Measurements from ENCODE around the gene HSFX3.
"Not testable (repeated sequence)": the region's sequence is repeated elsewhere in the genome, so short reads cannot be mapped to it uniquely, and the experiment has no call there.

Gene HSFX3

GRCh38 chrX:149541521-149542047, 8.1 kb downstream of the HSFX3 start:
- DNase-seq, result no peak

GRCh38 chrX:149540621-149541520, 8.9 kb downstream of the HSFX3 start, which contains the start of gene EOLA1:
EOLA1 (plus strand) TSS chrX:149541012; CDS start chrX:149545631, 4,619 bp downstream.
- DNase-seq, result peak; percentile 91

- DNase-seq, result no peak
Observed at GRCh38 chrX:149540131-149540620, 9.5 kb downstream of the HSFX3 start.

DNA sequence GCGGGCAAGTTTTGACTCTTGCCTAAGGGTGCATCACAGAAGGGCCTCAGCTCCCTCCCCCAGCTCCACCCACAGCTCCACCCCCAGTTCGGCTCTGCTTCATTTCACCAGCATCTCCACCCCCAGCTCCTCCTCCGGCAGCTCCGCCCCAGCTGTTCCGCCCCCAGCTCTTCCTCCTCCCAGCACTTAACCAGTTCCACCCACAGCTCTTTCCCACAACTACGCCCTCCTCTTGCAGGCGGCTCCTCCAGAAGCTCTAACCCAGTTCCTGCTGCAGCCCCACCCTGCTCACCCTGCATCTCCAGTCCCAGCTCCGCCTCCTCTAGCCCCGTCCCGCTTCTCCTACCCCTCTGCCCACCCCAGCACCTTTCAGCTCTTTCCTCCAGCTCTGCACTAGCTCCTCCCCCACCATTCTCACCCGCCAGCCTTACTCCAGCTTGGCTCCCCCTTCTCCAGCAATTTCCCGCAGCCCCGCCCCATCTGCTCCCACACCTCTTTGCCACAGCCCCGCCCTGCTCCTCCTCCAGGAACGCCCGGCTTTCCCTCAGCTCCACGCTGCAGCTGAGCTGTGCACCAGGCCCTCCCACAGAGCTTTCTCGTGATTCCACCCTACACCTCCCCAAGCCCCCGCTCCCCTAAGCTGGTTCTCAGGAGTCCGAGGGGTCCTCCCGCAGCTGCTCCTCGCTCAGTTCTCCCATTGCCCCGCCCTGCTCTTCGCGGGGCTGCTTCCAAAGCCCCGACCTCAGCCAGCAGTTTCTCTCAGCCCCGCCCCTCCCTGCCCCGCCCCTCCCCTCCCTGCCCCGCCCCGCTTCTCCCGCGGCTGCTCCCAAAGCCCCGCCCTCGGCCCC, 10.2 kb downstream of the HSFX3 start:
- DNase-seq, result peak; percentile 92

DNA sequence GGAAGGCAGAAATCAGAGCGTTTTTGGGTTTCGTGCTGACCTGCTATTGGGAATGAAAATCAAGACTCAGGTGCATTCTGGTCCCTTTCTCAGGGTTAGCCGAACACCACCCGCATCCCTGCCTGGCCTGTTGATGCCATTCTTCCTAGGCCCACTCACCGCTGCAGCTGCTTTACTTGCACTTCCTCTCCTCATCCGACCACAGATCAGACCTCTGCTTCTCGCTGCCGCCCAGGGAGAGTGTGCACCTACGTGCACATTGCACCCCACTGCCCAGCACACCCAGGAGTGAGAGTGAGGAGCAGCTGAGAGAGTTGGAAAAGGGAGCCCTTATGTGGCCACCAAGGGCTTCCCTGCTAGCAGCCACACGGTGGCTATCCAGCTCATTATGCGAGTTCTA, 12.2 kb downstream of the HSFX3 start:
- DNase-seq, result not testable (repeated sequence)

DNA sequence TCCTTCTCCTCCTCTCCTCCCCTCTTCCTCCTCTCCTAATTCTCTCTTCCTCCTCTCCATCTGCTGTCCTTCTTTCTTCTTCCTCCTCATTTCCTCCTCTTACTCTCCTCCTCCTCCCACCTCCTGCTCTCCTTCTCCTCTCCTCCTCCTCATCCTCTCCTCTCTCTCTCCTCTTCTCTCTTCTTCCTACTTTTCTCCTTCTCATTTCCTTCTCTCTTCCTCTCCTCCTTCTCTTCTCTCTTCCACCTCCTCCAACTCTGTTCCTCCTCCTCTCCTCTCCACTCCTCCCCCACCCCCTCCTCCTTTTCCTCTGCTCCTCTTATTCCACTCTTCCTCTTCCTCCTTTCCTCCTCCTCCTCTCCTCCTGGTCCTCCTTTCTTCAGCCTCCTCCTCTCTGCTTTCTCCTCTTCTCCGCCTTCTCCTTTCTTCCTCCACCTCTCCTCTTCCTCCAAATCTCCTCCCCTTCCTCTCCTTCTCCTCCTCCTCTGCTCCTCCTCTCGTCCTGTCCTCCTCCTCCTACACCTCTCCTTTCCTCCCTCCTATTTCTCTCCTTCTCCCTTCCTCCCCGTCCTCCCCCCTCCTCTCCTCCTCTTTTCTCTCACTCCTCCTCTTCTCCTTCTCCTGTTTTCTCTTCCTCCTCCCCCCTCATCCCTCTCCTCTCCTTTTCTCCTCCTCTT, 14.7 kb downstream of the HSFX3 start:
- not testable (repeated sequence) for DNase-seq

- not testable (repeated sequence) for DNase-seq
Observed at GRCh38 chrX:149533999-149534398, 15.7 kb downstream of the HSFX3 start.

GRCh38 chrX:149532868-149533267, 16.9 kb downstream of the HSFX3 start:
- DNase-seq, result not testable (repeated sequence)

DNA sequence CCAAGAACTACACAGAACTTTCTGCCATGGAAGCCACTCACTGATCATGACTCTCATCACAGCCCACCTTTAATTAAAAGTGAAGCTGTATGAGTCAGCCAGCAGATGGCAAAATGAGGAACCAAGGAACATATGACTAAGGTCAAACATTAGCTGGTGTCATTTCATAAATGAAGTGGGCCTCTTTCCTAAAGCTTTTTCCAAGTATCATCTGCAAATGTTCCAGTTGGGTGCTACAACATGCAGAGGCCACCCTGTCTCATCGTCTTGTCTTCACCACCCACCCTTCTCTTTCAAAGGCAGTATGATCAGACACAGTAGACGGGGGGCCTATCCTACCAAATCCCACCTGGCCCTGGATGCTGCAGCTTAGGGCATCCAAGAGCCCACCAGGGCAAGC, 18.1 kb downstream of the HSFX3 start:
- DNase-seq, result no peak

DNA sequence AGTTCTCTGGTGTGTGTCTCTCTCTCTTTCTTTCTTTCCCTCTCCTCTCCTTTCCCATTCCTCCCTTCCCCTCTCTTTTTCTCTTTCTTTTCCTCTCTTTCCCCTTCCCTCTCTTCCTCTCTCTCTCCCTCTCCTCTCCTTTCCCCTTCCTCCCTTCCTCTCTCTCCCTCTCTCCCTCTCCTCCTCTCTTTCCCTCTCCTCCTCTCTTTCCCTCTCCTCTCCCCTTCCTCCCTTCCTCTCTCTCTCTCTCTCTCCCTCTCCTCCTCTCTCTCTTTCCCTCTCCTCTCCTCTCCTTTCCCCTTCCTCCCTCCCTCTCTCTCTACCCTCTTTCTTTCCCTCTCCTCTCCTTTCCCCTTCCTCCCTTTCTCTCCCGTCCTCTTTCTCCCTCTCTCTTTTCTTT, 21.3 kb downstream of the HSFX3 start:
- DNase-seq, result no peak

- no peak for DNase-seq
Observed at GRCh38 chrX:149527705-149528104, 22.0 kb downstream of the HSFX3 start.

DNA sequence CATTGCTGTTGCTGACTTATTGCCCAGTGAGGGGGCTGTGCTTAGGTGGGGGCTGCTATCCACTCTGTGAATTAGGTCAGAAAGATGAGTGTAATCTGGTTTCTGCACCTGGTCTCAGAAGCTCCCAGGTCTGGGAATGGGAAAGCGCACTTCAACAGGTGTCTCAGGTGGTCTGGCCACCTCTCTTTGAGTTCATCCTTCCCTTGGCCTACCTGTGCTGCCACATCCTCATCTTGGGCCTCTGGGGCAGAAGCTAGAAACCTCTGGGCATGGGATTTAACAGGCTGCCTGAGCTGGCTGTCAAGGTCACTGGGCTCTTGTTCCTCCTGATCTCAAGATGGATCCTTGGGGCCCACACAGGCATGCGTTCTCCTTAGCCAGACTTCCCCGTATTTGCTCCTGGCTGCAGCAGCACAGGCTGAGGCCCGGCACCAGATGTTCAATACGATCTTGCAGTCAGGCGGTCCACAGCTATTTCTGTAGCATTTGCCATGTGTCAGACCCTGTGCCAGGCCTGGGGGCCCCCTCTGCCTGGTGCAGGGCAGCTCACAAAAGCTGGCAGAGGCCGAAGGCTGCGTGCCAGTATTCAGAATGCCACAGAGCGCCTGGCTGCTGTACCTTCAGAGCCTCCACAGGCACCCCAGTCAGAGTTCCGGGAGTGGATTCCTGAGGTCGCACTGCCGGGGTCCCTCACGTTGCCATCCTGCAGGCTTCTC, 23.2 kb downstream of the HSFX3 start:
- not testable (repeated sequence) for DNase-seq

DNA sequence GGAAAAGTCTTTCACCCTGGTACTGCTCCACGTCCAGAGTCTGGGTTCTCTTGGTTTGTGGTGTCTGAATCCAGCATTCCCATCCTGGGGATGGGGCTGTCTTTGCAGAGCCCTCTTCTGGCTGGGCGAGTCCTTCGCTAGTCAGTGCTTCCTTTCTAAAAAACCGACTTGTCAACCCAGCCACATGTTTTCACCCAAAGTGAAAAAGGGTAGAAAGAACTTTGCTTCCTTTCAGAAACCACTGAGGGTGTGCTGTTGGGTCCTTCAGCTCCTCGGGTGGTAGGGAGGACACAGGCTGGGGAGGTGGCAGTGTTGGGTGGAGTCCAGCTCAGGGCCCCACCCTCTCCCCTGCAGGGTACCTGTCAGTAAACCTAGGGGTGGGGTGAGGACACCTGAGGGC, 23.8 kb downstream of the HSFX3 start:
- DNase-seq, result not testable (repeated sequence)

GRCh38 chrX:149525389-149525788, 24.3 kb downstream of the HSFX3 start:
- not testable (repeated sequence) for DNase-seq

- no peak for DNase-seq
Observed at GRCh38 chrX:149522916-149523315, 26.8 kb downstream of the HSFX3 start.

- DNase-seq, result no peak
Observed at GRCh38 chrX:149521438-149521837, 28.3 kb downstream of the HSFX3 start.

GRCh38 chrX:149520636-149521277, 29.0 kb downstream of the HSFX3 start:
- not testable (repeated sequence) for DNase-seq

DNA sequence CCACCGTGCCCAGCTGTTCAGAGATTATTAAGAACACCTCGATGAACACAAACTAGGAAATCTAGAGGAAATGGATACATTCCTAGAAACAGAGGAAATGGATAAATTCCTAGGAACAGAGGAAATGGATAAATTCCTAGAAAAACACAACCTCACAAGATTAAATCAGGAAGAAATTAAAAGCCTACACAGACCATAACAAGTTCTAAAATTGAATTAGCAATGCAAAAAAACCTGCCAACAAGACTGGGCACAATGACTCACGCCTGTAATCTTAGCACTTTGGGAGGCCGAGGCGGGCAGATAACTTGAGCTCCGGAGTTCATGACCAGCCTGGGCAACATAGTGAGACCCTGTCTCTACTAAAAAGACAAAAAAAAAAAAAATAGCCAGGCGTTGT, 31.5 kb downstream of the HSFX3 start:
- DNase-seq, result no peak

GRCh38 chrX:149517308-149517707, 32.4 kb downstream of the HSFX3 start:
- DNase-seq, result no peak

DNA sequence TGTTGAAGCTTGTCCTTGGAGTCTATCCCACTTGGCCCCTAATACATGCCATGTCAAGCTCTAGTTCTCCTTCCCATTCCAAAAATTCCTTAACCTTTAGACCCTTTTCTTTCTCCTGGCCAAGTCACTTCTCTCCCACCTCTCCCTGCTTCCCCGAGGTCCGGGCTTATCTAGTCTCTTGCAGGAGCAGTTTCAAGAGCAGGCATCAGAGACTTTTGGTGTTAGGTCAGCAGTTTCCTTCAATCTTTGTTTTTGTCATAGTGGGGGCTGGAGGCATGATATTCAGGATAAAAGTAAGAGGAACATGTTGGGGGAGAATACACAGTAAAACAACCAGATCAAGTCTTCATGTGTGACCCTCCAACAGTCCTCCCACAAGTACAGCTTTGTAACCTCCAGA, 33.1 kb downstream of the HSFX3 start:
- DNase-seq, result no peak

DNA sequence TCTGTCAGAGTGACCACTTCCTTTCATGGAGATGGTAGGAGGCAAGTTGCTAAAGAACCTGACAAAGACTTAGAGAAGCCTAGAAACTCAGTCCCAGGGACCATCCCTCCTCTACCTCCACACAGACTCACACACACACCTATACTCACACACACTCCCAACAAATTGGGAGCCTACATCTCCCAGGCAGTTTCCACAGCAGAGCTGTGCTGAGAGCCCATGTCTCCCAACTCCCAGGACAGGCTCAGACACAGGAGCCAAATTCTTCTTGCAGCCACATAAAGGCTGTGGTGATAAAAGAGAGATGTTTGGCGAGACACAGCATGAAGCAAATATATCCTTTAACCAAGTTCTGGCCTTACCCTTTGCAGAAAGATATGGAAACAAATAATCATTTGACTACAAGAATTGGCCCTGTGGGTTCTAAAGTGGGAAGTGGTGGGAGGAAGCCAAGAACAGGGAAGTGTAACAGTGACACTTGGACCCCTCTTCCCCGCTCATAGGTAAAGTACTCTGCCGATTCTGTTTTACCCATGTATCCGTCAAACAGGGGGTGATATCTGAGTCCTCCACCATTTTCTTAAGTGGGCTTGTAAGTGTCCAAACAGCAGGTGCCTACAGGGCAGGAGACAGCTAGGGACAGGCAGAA, 33.6 kb downstream of the HSFX3 start:
- DNase-seq, result no peak

Data from NCI-H1436 treated with DMSO at 0.1 percent for 48 hours (cell line).